HG02588 (cell line): ENCODE results near the gene GDPGP1.

Experiments
- ATAC-seq: cut with Tn5 transposase; IDR thresholded peaks from one replicate; pipeline ENCODE4 v1.9.1; 2021; ENCODE audit warnings: mild to moderate bottlenecking, moderate library complexity; ENCODE audit not compliant: unreplicated experiment

The GDPGP1 gene

DNA sequence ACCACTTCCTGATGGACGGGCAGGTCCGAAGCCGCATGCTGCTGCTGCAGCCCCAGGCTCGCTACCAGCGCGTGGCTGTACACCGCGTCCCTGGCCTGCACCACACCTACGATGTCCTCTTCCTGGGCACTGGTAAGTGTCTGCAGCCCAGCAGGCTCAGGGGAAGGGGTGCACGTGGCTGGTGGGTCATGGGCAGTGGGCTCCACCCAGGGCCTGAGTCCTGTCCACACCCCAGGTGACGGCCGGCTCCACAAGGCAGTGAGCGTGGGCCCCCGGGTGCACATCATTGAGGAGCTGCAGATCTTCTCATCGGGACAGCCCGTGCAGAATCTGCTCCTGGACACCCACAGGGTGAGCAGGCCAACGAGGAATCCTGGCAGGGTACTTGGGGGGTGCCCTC lies 9.0 kb upstream of the GDPGP1 start:
- no peak for ATAC-seq

DNA sequence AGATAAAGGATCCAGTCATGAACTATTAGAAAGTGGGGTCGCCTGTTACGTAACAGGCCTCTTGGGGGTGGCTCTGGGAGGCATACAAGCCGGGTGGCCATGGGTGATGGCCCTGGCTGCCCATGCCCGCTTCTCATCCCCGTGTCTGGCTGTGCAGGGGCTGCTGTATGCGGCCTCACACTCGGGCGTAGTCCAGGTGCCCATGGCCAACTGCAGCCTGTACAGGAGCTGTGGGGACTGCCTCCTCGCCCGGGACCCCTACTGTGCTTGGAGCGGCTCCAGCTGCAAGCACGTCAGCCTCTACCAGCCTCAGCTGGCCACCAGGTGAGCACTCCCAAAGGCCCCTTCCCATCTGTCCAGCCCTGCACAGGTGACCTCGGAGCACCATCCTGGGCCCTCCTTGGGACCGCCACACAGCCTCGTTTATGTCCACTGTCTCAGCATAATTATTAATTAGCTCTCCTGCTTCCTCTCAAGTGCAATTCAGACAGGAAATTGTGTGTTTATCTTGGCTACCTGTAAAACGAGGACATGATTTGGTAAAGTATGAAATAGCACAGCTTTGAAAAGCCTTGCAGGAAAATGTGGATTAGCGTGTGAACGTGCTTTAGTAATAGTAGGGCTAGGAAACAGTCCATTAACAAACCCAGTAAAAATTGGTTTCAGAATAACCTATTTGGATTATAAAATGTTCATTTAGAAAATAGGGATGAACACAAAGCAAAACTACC lies 8.3 kb upstream of the GDPGP1 start:
- ATAC-seq: no peak

DNA sequence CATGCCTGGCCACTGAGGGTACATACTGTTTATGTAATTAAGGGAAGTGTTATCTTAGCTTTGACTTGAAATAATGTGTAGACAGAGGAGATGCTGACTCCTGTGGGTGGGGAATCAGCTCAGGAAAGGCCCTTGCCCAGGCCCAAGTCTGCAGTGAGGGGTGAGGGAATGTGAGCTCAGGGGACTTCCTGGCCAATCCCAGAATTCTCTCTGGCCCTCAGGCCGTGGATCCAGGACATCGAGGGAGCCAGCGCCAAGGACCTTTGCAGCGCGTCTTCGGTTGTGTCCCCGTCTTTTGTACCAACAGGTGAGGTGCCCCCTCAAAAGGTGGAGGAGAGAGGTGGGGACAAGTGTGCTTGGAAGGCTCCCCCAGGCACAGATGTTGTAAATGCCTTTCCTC lies 6.7 kb upstream of the GDPGP1 start:
- ATAC-seq: no peak

DNA sequence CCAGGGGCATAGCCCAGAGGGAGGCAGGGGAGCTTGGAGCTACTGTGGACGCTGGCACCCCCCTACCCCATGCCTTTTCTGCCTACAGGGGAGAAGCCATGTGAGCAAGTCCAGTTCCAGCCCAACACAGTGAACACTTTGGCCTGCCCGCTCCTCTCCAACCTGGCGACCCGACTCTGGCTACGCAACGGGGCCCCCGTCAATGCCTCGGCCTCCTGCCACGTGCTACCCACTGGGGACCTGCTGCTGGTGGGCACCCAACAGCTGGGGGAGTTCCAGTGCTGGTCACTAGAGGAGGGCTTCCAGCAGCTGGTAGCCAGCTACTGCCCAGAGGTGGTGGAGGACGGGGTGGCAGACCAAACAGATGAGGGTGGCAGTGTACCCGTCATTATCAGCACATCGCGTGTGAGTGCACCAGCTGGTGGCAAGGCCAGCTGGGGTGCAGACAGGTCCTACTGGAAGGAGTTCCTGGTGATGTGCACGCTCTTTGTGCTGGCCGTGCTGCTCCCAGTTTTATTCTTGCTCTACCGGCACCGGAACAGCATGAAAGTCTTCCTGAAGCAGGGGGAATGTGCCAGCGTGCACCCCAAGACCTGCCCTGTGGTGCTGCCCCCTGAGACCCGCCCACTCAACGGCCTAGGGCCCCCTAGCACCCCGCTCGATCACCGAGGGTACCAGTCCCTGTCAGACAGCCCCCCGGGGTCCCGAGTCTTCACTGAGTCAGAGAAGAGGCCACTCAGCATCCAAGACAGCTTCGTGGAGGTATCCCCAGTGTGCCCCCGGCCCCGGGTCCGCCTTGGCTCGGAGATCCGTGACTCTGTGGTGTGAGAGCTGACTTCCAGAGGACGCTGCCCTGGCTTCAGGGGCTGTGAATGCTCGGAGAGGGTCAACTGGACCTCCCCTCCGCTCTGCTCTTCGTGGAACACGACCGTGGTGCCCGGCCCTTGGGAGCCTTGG lies 5.9 kb upstream of the GDPGP1 start:
- no peak for ATAC-seq

DNA sequence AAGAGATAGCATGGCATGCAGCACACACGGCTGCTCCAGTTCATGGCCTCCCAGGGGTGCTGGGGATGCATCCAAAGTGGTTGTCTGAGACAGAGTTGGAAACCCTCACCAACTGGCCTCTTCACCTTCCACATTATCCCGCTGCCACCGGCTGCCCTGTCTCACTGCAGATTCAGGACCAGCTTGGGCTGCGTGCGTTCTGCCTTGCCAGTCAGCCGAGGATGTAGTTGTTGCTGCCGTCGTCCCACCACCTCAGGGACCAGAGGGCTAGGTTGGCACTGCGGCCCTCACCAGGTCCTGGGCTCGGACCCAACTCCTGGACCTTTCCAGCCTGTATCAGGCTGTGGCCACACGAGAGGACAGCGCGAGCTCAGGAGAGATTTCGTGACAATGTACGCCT lies 5.0 kb upstream of the GDPGP1 start:
- no peak for ATAC-seq

DNA sequence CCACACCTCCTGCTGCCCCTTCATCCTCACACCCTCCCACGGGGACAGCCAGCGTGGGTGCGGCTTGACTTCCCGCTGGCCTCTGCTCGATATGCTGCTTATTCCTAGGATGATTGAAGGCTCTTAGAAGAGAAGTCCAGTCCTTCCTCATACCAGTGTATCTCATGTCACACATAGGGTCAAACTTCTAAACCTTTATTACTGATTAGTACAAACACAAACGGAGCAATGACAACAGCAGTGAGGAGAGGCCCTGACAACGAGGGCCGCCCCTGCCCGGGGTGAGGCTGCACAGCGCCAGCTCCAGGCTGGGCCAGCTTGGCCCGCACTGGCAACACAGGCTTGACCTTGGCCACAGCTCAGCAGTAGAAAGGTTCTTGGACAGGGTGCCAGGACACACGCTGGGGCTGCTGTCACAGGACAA lies 3.9 kb upstream of the GDPGP1 start:
- no peak for ATAC-seq

DNA sequence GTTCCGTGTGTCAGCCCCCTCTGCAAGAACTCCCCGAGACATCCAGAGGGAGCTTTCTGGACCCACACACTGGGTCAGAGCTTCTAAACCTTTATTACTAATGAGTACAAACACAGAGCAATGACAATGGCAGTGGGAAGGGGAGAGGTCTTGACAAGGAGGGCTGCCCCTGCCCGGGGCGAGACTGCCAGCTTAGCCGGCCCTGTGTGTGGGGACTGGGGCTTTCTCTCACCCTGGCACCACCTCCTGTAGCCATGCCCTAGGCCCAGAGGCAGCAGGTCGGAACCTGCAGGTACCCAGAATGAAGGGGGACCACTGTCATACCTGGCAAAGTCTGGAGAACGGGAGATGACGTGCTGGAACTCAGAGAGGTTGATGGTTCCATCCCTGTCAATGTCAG lies 3.4 kb upstream of the GDPGP1 start:
- ATAC-seq: no peak

DNA sequence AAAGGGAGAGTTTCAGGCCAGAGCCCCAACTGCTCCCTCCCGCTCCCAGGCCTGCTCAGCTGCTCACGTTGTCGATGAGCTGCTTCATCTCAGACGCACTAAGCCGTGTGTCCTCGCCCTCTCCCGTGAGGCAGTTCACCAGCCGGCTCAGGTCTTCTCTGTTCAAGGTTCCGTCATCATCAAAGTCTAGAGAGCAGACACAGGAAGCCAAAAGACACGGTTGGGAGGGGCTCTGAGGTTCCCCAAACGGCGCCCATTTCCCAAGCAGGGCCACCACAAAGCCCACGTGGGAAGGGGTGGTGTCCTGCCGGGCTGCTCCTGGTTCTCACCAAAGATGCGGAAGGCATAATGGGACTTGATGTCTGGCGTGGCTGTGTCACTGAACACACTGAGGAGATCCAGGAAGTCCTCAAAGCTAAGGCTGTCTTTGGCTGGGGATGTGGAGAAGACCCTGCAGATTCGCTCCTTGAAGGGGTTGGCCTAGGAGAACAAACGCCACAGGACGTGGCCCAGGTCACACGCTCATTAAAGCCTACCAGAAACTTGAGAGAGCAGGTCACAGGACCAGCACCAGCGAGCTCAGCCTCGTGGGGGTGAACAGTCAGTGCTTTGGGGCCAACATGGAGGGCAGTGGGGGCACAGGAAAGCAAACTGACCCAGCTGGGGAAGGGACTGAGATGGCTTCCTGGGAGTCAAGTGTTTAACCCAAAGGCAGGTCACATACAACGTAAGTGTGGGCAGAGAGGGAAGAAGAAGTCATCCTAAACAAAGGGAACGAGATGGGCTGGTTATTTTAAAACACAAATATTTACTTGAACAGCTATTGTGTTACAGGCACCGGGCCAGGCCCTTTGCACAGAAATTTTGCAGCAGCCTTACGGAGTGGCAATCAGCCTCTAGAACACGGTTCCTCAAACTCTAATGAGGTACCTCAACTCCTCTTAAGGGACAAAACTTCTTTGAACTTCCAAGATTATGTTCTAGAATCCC lies 2.7 kb upstream of the GDPGP1 start:
- ATAC-seq: no peak

DNA sequence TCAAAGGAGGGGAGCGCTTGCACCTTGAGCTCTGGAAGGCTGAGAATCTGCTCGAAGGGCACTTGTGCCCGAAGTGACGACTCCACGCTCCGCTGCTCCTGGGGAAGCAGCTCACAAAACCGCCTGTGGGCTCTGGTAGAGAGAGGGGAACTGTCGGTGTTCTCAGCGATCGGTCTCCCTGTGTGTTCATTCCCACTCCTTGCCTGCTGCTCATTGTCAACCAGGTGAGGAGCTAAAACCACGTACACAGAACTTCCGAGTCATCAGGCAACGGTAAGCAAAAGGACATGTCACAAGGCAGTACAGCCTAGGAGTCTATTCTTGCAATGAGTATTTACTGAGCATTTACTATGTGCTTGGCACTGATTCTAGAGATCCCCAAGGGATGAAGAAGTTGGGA lies 1.8 kb upstream of the GDPGP1 start:
- ATAC-seq: no peak

DNA sequence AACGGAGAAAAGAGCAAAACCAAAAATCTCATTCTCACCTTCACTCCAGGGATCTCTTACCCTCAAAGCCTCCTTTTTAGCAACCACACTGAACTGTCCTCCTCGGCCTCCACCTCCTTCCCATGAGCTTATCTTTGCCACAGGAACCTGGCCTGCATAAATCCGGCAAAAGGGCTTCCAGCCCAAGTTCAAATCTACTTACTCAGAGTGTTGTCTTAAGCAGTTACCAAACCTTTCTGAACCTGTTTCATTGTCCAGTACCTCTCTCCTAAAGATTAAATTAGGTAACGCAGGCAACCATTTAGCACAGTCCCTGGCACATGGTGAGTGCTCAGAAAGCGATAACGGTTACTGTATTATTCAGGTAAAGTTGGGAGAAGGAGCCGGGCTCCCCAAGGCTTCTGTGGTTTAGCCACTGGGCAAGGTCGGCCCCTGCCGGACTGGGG lies 1.0 kb upstream of the GDPGP1 start:
- ATAC-seq: no peak

DNA sequence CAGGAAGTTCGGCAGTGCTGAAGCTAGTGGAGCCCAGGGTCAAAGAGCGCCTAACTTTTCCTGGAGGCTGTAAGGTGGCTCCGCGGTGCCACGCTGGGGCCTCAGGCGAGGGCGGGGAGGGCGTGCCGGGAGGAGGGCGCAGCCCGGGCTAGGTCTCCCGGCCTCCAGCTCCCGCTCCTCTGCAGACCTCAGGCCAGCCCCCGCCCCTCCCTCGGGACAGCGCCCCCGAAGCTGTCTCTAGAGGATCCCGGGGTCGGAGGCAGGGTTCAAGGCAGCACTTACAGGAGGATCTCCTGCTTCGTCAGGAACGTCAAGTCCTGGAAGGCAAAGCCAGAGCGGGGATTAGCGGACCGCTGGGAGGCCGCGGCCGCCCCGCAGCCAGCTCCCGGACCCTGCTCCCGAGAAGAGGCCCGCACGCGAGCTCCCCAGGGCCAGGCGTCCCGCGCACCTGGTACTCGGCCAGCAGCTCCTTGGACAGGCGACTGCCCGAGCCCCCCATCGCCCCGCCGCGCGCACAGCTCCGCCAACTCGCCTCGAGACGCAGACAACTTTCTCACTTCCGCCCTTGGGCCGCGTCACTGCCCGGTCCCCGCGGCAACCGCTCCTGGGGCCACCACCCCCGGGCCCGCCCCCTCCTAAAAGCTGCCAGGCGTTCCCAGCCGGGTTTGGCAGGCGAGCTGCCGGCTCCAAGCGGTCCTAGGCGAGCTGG lies 468 bp upstream of the GDPGP1 start, which contains the start of gene CIB1:
Gene CIB1 (minus strand): TSS at position 555 of the 709 bp plus-strand sequence. CDS start 56 bp downstream, at position 499.
- peak; percentile 86 for ATAC-seq

DNA sequence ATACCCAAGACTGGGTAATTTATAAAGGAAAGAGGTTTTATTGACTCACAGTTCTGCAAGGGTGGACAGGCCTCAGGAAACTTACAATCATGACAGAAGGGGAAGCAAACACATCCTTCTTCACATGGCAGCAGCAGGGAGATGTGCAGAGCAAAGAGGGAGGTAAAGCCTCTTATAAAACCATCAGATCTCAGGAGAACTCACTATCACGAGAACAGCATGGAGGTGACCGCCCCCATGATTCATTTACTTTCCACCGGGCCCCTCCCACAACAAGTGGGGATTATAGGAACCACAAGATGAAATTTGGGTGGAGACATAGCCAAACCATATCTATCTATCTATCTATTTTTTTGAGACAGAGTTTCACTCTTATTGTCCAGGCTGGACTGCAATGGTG lies 5.4 kb downstream of the GDPGP1 start:
- ATAC-seq: no peak

DNA sequence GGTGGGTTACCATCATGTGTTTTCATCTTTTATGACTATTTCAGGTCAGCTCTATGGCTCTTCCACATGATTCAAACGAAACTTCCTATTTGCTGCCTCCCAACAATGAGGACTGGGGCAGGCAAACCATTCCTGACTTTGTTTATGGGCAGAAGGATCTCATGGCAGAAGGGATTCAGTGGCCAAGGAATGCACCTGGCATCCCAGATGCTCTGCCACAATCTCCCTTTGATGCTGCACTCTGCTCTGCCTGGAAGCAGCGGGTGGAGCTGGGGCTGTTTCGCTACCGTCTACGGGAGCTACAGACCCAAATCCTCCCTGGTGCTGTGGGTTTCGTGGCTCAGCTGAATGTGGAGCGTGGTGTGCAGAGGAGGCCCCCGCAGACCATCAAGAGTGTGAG lies 6.8 kb downstream of the GDPGP1 start:
- ATAC-seq: no peak

DNA sequence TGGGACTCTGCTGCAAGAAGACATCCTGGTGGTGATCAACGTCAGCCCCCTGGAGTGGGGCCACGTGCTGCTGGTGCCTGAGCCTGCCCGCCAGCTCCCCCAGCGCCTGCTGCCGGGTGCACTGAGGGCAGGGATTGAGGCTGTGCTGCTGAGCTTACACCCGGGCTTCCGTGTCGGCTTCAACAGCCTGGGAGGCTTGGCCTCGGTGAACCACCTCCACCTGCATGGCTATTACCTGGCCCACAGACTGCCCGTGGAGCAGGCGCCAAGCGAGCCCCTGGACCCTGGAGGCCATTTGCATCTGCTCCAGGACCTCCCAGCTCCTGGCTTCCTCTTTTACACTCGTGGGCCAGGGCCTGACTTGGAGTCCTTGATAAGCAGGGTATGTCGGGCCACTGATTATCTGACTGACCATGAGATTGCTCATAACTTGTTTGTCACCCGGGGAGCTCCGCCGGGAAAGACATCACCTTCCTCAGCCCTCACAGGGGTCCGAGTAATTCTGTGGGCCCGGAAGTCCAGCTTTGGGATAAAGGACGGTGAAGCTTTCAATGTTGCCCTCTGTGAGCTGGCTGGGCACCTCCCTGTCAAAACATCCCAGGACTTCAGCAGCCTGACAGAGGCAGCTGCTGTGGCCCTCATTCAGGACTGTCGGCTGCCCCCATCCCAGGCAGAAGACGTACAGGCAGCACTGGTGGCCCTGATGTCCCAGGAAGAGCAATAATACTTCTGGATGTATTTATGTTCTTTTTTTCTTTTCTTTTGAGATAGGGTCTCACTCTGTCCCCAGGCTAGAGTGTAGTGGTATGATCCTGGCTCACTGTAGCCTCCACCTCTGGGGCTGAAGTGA lies 7.6 kb downstream of the GDPGP1 start:
- no peak for ATAC-seq

DNA sequence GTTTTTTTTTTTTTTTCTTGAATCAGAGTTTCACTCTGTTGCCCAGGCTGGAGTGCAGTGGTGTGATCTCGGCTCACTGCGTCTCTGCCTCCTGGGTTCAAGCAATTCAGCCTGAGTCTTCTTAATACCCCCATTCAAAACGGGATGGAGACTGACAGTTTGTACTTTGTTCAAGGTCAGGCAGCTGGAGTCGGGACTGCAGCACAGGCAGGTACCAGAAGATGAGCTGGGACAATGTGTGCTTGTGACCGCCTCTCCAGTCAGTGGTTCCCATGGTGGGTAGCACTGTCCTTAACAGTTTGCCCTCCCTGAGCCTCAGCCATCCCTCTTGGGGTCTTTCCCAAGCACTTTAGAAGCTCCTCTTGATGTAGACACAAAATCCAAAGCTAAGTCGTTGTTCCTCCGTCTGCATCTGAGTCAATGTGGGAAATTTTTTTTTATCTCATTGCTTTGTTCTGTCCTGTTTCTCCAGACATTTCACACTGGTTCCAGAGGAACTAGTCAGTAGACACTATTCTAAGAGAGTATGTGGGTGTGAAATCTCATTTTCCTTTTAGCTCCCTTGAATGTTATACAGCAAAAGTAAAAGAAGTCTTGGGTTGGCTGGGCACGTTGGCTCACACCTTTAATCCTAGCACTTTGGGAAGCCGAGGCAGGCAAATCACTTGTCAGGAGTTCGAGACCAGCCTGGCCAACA lies 10.1 kb downstream of the GDPGP1 start:
- no peak for ATAC-seq

DNA sequence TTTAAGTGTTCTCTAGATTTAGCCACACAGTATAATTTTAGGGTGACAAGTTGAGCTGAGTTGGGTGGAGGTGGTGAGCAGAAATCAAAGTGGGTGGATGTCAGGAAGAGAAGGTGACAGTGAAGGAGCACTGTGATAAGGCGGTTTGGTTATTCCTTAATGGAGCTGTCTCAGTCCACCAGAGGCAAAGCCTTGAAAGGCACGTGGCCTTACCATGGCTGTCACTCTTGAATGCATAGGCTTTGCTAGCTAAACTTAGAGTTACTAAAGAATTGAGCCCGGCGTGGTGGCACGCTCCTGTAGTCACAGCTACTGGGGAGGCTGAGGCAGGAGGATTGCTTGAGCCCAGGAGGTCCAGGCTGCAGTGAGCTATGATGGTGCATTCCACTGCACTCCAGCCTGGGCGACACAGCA lies 14.8 kb downstream of the GDPGP1 start:
- no peak for ATAC-seq

DNA sequence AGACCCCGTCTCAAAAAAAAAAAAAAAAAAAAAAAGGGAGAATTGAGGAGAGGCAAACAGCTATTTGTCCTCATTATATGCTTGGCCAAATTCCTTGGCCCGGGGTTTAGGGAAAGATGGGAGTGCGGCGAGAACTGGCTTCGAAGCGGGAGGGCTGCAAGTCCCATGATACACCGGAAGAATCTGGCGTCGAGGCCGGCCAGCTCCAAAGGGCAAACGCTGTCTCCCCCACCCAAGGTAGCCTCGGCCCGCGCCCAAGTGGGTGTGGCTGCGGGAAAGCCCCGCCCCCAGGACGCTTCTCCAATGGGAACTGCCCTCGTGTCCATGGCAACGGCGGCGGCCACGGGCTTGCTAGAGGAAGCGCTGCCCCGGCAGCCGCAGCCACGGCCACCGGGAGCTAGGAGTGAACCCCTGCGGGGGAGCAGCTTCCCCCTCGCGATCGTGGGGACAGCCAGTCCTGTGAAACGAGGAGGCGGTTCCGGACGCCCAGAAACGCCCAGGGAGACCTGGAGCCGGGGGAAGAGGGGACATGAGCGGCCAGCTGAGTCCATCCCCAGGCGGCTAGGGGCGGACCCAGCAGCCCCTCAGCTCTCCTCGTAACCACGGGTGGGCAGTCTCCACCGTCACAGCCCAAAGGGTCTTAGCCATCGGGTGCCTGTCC lies 15.3 kb downstream of the GDPGP1 start, which contains the start of gene TTLL13:
Gene TTLL13 (plus strand): TSS at position 354 of the 661 bp plus-strand sequence. CDS start 1,075 bp downstream, outside the sequence.
- ATAC-seq: peak; percentile 70

DNA sequence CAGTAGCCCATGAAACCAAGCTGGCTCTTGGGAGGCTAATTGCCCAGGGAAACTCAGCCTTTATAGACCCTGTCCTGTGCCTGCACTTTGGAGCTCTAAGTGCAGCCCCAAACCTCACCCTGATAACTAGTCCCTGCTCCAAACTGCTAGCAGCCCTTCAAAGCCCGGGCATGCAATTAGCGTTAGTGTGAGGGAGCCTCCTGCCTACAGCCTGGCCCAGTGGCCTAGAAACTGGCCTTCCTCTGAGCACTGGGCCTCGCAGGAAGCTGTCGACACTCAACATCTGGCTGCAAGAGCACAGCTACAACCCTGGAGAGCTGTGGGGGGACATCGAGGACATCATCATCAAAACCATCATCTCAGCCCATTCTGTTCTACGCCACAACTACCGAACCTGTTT lies 23.8 kb downstream of the GDPGP1 start:
- no peak for ATAC-seq
